ENCODE measurements around the gene FTCDNL1. TPM values are rescaled to one million over a fixed set of nuclear protein-coding genes. Genes with fewer than 3 reads are reported as not detected.

Gene FTCDNL1
- total and polyA plus RNA-seq, 5 donors from 2014 or later = 0.28 to 1.3 (median 0.44) TPM; not detected in 1

- Histone ChIP-seq H3K27me3 (ENCODE audit: control insufficient read depth, insufficient read depth, low read length) (no peaks in the 10 kb centered on the region), H3K27ac (ENCODE audit: insufficient read depth, low read length, poor library complexity, severe bottlenecking) (no peak overlapping the region), H3K9me3 (ENCODE audit: control insufficient read depth in 2 of 2, low read length in 2 of 2) (no peaks in the 10 kb centered on the region), H3K4me1 (ENCODE audit: control insufficient read depth, insufficient read depth, low read length, poor library complexity, severe bottlenecking) (no peaks in the 10 kb centered on the region), H3K4me3 (ENCODE audit: low read depth, low read length) (no peak overlapping the region), H3K36me3 (ENCODE audit: control insufficient read depth, insufficient read depth, low read length) (no peaks in the 10 kb centered on the region)
- H3K4me3 Mint-ChIP-seq = no peak overlapping the region
- H3K27ac Mint-ChIP-seq = no peak overlapping the region
- ATAC-seq (ENCODE audit: low read depth in 2 of 2) = no peak
- no peaks in the 10 kb centered on the region for H3K36me3 Mint-ChIP-seq
- H3K4me1 Mint-ChIP-seq = no peaks in the 10 kb centered on the region
- DNase-seq = no peak
- H3K27me3 Mint-ChIP-seq = peaks cover 4% of the 10 kb centered on the region
- H3K9me3 Mint-ChIP-seq = peaks cover 0 to 5% (median 0%) of the 10 kb centered on the region in 7 donors
Observed at GRCh38 chr2:199749571-199749970, 101.4 kb downstream of the FTCDNL1 start.

- no peak for ATAC-seq (ENCODE audit: low read depth in 2 of 2)
- H3K36me3 Mint-ChIP-seq = no peaks in the 10 kb centered on the region
- peaks cover 9% of the 10 kb centered on the region for H3K27me3 Mint-ChIP-seq
Observed at GRCh38 chr2:199744724-199745123, 106.3 kb downstream of the FTCDNL1 start.

DNA sequence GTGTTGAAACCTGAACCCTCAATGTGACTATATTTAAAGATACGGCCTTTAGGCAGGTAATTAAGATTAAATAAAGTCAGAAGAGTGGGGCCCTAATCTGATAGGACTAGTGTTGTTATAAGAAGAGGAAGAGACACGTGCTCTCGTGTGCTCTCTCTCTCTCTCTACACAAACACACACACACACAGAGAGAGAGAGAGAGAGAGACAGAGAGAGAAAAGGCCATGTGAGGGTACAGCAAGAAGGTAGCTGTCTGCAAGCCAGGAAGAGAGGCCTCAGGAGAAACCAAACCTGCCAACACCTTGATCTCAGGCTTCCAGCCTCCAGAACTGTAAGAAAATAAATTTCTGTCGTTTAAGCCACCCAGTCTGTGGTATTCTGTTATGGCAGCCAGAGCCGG lies 106.7 kb downstream of the FTCDNL1 start:
- no peaks in the 10 kb centered on the region for H3K9me3 ChIP-seq (ENCODE audit: control insufficient read depth in 2 of 2, low read length in 2 of 2)
- H3K27ac ChIP-seq (ENCODE audit: insufficient read depth, low read length, poor library complexity, severe bottlenecking) = no peak overlapping the region
- no peaks in the 10 kb centered on the region for H3K36me3 ChIP-seq (ENCODE audit: control insufficient read depth, insufficient read depth, low read length)
- DNase-seq (no peak), ATAC-seq (ENCODE audit: low read depth in 2 of 2) (no peak)
- no peaks in the 10 kb centered on the region for H3K27me3 ChIP-seq (ENCODE audit: control insufficient read depth, insufficient read depth, low read length)
- no peak overlapping the region for H3K4me3 ChIP-seq (ENCODE audit: low read depth, low read length)
- no peaks in the 10 kb centered on the region for H3K4me1 ChIP-seq (ENCODE audit: control insufficient read depth, insufficient read depth, low read length, poor library complexity, severe bottlenecking)
- peaks cover 0 to 5% (median 2%) of the 10 kb centered on the region in 4 donors for H3K4me1 Mint-ChIP-seq
- no peaks in the 10 kb centered on the region for H3K36me3 Mint-ChIP-seq
- no peak overlapping the region for H3K4me3 Mint-ChIP-seq
- H3K9me3 Mint-ChIP-seq = peaks cover 0 to 2% (median 0%) of the 10 kb centered on the region in 7 donors
- peaks cover 11% of the 10 kb centered on the region for H3K27me3 Mint-ChIP-seq
- no peak overlapping the region for H3K27ac Mint-ChIP-seq

More at GRCh38 chr2:199744724-199745123, 106.3 kb downstream of the FTCDNL1 start:
- Mint-ChIP-seq H3K4me1 (peaks cover 0 to 3% (median 2%) of the 10 kb centered on the region in 4 donors), H3K27ac (no peak overlapping the region), H3K4me3 (no peak overlapping the region), H3K9me3 (peaks cover 0 to 2% (median 0%) of the 10 kb centered on the region in 7 donors)
- no peaks in the 10 kb centered on the region for H3K4me1 ChIP-seq (ENCODE audit: control insufficient read depth, insufficient read depth, low read length, poor library complexity, severe bottlenecking)
- H3K4me3 ChIP-seq (ENCODE audit: low read depth, low read length) = no peak overlapping the region
- no peaks in the 10 kb centered on the region for H3K36me3 ChIP-seq (ENCODE audit: control insufficient read depth, insufficient read depth, low read length)
- no peak overlapping the region for H3K27ac ChIP-seq (ENCODE audit: insufficient read depth, low read length, poor library complexity, severe bottlenecking)
- no peaks in the 10 kb centered on the region for H3K27me3 ChIP-seq (ENCODE audit: control insufficient read depth, insufficient read depth, low read length)
- DNase-seq = no peak
- no peaks in the 10 kb centered on the region for H3K9me3 ChIP-seq (ENCODE audit: control insufficient read depth in 2 of 2, low read length in 2 of 2)

DNA sequence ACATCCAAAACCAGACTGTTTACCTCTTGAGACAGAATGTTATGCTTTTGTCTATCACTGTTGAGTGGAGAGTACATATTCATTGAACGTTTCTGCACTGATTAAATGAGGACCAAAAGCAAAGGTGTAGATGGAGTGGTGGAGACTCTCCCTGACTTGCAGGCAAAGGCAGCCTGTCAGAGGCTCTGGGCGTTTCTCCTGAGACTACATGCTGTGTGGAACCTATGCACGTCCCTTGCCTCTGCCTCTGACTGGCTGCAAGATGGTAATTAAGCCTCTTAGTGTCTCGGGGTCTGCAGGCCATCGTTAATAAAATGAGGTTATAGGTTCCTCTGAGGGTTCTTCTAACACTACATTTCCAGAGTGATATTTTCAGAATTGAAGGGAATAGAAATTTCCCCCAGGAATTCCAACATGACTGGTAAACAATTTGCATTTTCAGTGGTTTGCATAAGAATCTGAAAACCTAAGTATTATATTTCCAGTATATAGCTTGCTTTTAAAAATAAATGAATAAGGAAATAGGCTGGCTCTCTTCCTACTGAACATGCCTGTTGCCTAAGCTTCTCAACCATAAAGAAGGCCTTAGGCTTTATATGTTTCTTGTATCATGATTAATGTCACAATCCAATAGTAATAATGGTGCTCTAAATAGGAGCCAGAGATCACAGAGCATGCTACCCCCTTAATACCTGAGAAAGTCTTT lies 107.4 kb downstream of the FTCDNL1 start:
- H3K4me1 Mint-ChIP-seq = peaks cover 0 to 5% (median 2%) of the 10 kb centered on the region in 4 donors
- no peak overlapping the region for H3K27ac Mint-ChIP-seq
- Histone ChIP-seq H3K4me1 (ENCODE audit: control insufficient read depth, insufficient read depth, low read length, poor library complexity, severe bottlenecking) (no peaks in the 10 kb centered on the region), H3K27me3 (ENCODE audit: control insufficient read depth, insufficient read depth, low read length) (peaks cover 6% of the 10 kb centered on the region), H3K9me3 (ENCODE audit: control insufficient read depth in 2 of 2, low read length in 2 of 2) (no peaks in the 10 kb centered on the region), H3K27ac (ENCODE audit: insufficient read depth, low read length, poor library complexity, severe bottlenecking) (no peak overlapping the region), H3K36me3 (ENCODE audit: control insufficient read depth, insufficient read depth, low read length) (no peaks in the 10 kb centered on the region), H3K4me3 (ENCODE audit: low read depth, low read length) (no peak overlapping the region)
- no peak for ATAC-seq (ENCODE audit: low read depth in 2 of 2)
- H3K27me3 Mint-ChIP-seq = peaks cover 11% of the 10 kb centered on the region
- DNase-seq = no peak
- no peaks in the 10 kb centered on the region for H3K36me3 Mint-ChIP-seq
- H3K9me3 Mint-ChIP-seq = peaks cover 0 to 2% (median 0%) of the 10 kb centered on the region in 7 donors
- H3K4me3 Mint-ChIP-seq = no peak overlapping the region

DNA sequence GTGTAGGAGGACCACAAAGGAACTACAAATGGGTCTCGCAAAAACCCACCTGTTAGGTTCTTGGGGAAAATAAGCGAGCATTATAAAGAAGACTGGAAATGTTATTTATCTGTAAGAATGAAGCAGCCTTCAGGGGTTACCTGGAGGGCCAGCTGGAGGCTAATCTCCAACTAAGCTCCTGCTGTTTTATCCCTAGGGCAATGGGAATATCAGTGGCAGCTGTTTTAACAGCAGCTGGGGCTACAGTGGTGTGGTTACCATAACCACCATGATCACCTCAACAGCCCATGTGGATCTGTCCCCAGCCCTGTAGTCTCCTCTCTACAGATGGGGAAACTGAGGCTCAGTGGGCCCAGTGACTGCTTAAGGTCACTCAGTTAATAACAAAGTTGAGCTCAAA lies 108.1 kb downstream of the FTCDNL1 start:
- H3K4me3 Mint-ChIP-seq = no peak overlapping the region
- no peak overlapping the region for H3K27ac ChIP-seq (ENCODE audit: insufficient read depth, low read length, poor library complexity, severe bottlenecking)
- peaks cover 11% of the 10 kb centered on the region for H3K27me3 Mint-ChIP-seq

DNA sequence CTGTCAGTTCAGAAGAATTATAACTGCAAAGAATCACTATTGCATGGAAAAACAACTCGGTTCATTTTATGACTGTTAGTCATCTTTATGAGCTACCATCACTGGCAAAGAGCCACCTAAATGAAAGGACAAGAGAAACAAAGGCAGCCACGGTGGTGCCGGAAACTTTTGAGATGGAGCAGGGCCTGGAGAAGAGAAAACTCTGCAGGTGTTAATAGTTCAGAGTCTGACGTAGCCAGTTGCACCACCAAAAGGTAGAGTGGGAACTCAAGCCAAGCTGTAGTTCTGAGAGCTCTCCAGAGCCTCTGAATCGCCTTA lies 110.9 kb downstream of the FTCDNL1 start:
- ATAC-seq (ENCODE audit: low read depth in 2 of 2) (no peak), DNase-seq (no peak)
- Mint-ChIP-seq H3K27me3 (peaks cover 11% of the 10 kb centered on the region), H3K36me3 (no peaks in the 10 kb centered on the region), H3K4me1 (peaks cover 0 to 5% (median 2%) of the 10 kb centered on the region in 4 donors), H3K9me3 (no peaks in the 10 kb centered on the region), H3K27ac (no peak overlapping the region), H3K4me3 (no peak overlapping the region)
- no peak overlapping the region for H3K4me3 ChIP-seq (ENCODE audit: low read depth, low read length)
- no peaks in the 10 kb centered on the region for H3K36me3 ChIP-seq (ENCODE audit: control insufficient read depth, insufficient read depth, low read length)
- H3K27me3 ChIP-seq (ENCODE audit: control insufficient read depth, insufficient read depth, low read length) = peaks cover 8% of the 10 kb centered on the region
- H3K9me3 ChIP-seq (ENCODE audit: control insufficient read depth in 2 of 2, low read length in 2 of 2) = no peaks in the 10 kb centered on the region
- H3K4me1 ChIP-seq (ENCODE audit: control insufficient read depth, insufficient read depth, low read length, poor library complexity, severe bottlenecking) = no peaks in the 10 kb centered on the region
- H3K27ac ChIP-seq (ENCODE audit: insufficient read depth, low read length, poor library complexity, severe bottlenecking) = no peak overlapping the region

More for the DNA sequence above, 108.1 kb downstream of the FTCDNL1 start:
- ATAC-seq (ENCODE audit: low read depth in 2 of 2) = no peak
- no peak for DNase-seq
- H3K27ac Mint-ChIP-seq = no peak overlapping the region
- peaks cover 0 to 5% (median 2%) of the 10 kb centered on the region in 4 donors for H3K4me1 Mint-ChIP-seq
- H3K9me3 ChIP-seq (ENCODE audit: control insufficient read depth in 2 of 2, low read length in 2 of 2) = no peaks in the 10 kb centered on the region
- H3K36me3 ChIP-seq (ENCODE audit: control insufficient read depth, insufficient read depth, low read length) = no peaks in the 10 kb centered on the region
- no peaks in the 10 kb centered on the region for H3K9me3 Mint-ChIP-seq
- H3K4me3 ChIP-seq (ENCODE audit: low read depth, low read length) = no peak overlapping the region
- peaks cover 8% of the 10 kb centered on the region for H3K27me3 ChIP-seq (ENCODE audit: control insufficient read depth, insufficient read depth, low read length)
- no peaks in the 10 kb centered on the region for H3K36me3 Mint-ChIP-seq
- no peaks in the 10 kb centered on the region for H3K4me1 ChIP-seq (ENCODE audit: control insufficient read depth, insufficient read depth, low read length, poor library complexity, severe bottlenecking)

DNA sequence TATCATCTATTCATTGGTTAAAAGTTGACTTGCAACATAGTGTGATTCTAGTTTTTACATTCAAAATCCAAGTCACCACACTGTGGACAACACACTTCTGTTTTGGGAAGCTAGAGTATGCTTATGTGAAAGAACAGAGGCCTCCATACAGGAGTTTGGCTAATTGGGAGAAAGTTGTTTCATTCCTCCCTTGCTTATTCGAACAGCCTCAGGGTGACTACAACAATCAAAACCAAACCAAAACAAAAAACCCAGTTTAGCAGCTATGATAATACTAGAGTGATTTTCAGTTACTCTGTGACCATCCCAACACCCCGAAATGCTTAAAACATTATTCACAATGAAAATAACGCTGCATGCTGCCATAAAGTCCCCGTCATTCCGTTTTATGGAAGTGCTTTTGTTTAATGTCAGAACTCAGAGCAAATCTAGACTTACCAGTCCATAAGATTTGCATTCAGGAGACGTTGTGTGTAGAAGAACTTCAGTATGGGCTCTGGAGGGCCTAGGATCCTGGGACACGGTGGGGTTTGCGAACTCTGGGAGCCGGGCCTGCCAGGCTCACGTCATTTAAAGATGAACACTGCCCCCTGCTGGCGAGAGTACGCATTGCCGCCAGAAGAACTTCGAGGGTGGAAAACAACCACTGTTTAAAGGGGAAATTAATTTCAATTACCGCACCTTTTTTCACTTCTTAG lies 111.4 kb downstream of the FTCDNL1 start:
- H3K27me3 Mint-ChIP-seq = peaks cover 11% of the 10 kb centered on the region
- Histone ChIP-seq H3K36me3 (ENCODE audit: control insufficient read depth, insufficient read depth, low read length) (no peaks in the 10 kb centered on the region), H3K4me3 (ENCODE audit: low read depth, low read length) (no peak overlapping the region), H3K27me3 (ENCODE audit: control insufficient read depth, insufficient read depth, low read length) (peaks cover 8% of the 10 kb centered on the region), H3K27ac (ENCODE audit: insufficient read depth, low read length, poor library complexity, severe bottlenecking) (no peak overlapping the region), H3K4me1 (ENCODE audit: control insufficient read depth, insufficient read depth, low read length, poor library complexity, severe bottlenecking) (no peaks in the 10 kb centered on the region), H3K9me3 (ENCODE audit: control insufficient read depth in 2 of 2, low read length in 2 of 2) (no peaks in the 10 kb centered on the region)
- no peaks in the 10 kb centered on the region for H3K9me3 Mint-ChIP-seq
- H3K27ac Mint-ChIP-seq = no peak overlapping the region
- DNase-seq (peak; percentile 30 to 56 (median 32)), ATAC-seq (ENCODE audit: low read depth in 2 of 2) (no peak)
- no peak overlapping the region for H3K4me3 Mint-ChIP-seq
- no peaks in the 10 kb centered on the region for H3K36me3 Mint-ChIP-seq
- H3K4me1 Mint-ChIP-seq = peaks cover 0 to 5% (median 2%) of the 10 kb centered on the region in 4 donors
